Breast epithelium (tissue), 3 donors: ENCODE data around the gene KIF26B.

Experiments
- CTCF ChIP-seq, 3 donors: fragments of 450-650 bp; IDR thresholded peaks; one replicate each; pipeline ENCODE4 v1.5.1; 2016 to 2017; ENCODE audit warnings: antibody characterized with exemption in 3 of 3, mild to moderate bottlenecking in 3 of 3, moderate library complexity in 3 of 3
- POLR2A ChIP-seq: fragments of 450-650 bp; IDR thresholded peaks from one replicate; pipeline ENCODE4 v1.6.1; 2016; ENCODE audit warnings: antibody characterized with exemption, mild to moderate bottlenecking, moderate library complexity

GRCh38 chr1:245418077-245418476 is 263.3 kb downstream of the KIF26B start:
- TF ChIP-seq CTCF (IDR thresholded peaks at IDR 0.05) (no peak), POLR2A (no peak)
